H9 (cell line): ENCODE measurements around the gene CALHM4. TPM values are rescaled to one million over a fixed set of nuclear protein-coding genes. Genes with fewer than 3 reads are reported as not detected.

Experiments
- DNase-seq: peaks from one replicate; pipeline ENCODE4 v3.0.0-alpha.2; 2017
- H2AFZ ChIP-seq: one replicate; pipeline ENCODE4 v1.6.1; 2013; ENCODE audit warnings: mild to moderate bottlenecking, low read length, control low read depth, moderate library complexity
- H2AK5ac ChIP-seq: 2 replicates; pipeline ENCODE4 v1.6.1; 2013; ENCODE audit warnings: low read length, control low read depth, mixed read lengths; ENCODE audit not compliant: insufficient read length
- H2BK120ac ChIP-seq: one replicate; pipeline ENCODE4 v1.6.1; 2013; ENCODE audit warnings: low read depth, mild to moderate bottlenecking, low read length, control low read depth, inconsistent platforms; ENCODE audit not compliant: poor library complexity, severe bottlenecking
- H2BK12ac ChIP-seq: 2 replicates; pipeline ENCODE4 v1.6.1; 2013; ENCODE audit warnings: low read length, control low read depth, mixed read lengths, low read depth; ENCODE audit not compliant: insufficient read length
- H2BK15ac ChIP-seq: 2 replicates; pipeline ENCODE4 v1.6.1; 2013; ENCODE audit warnings: low read depth, low read length, control low read depth
- H2BK20ac ChIP-seq: one replicate; pipeline ENCODE4 v1.6.1; 2013; ENCODE audit warnings: low read depth, mild to moderate bottlenecking, low read length, control low read depth, inconsistent platforms; ENCODE audit not compliant: poor library complexity, severe bottlenecking
- H2BK5ac ChIP-seq: 2 replicates; pipeline ENCODE4 v1.6.1; 2013; ENCODE audit warnings: low read length, control low read depth, mixed read lengths; ENCODE audit not compliant: insufficient read length
- H3K14ac ChIP-seq: 2 replicates; pipeline ENCODE4 v1.6.1; 2013; ENCODE audit warnings: low read length, control low read depth; ENCODE audit not compliant: insufficient read depth
- H3K18ac ChIP-seq: 2 replicates; pipeline ENCODE4 v1.6.1; 2013; ENCODE audit warnings: low read depth, mild to moderate bottlenecking, mixed read lengths, low read length, control low read depth; ENCODE audit not compliant: insufficient read length
- H3K23ac ChIP-seq: 2 replicates; pipeline ENCODE4 v1.6.1; 2013; ENCODE audit warnings: low read length, control low read depth, mixed read lengths, low read depth; ENCODE audit not compliant: insufficient read length
- H3K23me2 ChIP-seq: 2 replicates; pipeline ENCODE4 v1.6.1; 2013; ENCODE audit warnings: low read depth, mild to moderate bottlenecking, mixed read lengths, low read length, control low read depth; ENCODE audit not compliant: insufficient read length, poor library complexity, severe bottlenecking
- H3K27ac ChIP-seq: 2 replicates; pipeline ENCODE4 v1.5.1; 2013; ENCODE audit warnings: low read length, control low read depth, mixed read lengths, low read depth; ENCODE audit not compliant: insufficient read length
- H3K27me3 ChIP-seq: 2 replicates; pipeline ENCODE4 v1.6.1; 2013; ENCODE audit warnings: low read length, control low read depth, inconsistent platforms; ENCODE audit not compliant: insufficient read depth
- H3K4ac ChIP-seq: 2 replicates; pipeline ENCODE4 v1.6.1; 2013; ENCODE audit warnings: low read depth, mild to moderate bottlenecking, control low read depth, inconsistent platforms, low read length, moderate library complexity
- H3K4me1 ChIP-seq: 2 replicates; pipeline ENCODE4 v1.6.1; 2013; ENCODE audit warnings: low read length, control low read depth, inconsistent platforms; ENCODE audit not compliant: insufficient read depth
- H3K4me2 ChIP-seq: 2 replicates; pipeline ENCODE4 v1.6.1; 2013; ENCODE audit warnings: low read length, control low read depth, mixed read lengths; ENCODE audit not compliant: insufficient read length, insufficient read depth
- H3K56ac ChIP-seq: 2 replicates; pipeline ENCODE4 v1.6.1; 2013; ENCODE audit warnings: low read depth, mild to moderate bottlenecking, mixed read lengths, low read length, control low read depth; ENCODE audit not compliant: insufficient read length
- H3K79me1 ChIP-seq: 2 replicates; pipeline ENCODE4 v1.6.1; 2013; ENCODE audit warnings: low read depth, mild to moderate bottlenecking, moderate library complexity, low read length, control low read depth, inconsistent platforms; ENCODE audit not compliant: insufficient read depth, poor library complexity, severe bottlenecking
- H3K79me2 ChIP-seq: 2 replicates; pipeline ENCODE4 v1.6.1; 2013; ENCODE audit warnings: low read length, control low read depth, inconsistent platforms; ENCODE audit not compliant: insufficient read depth
- H3K9ac ChIP-seq: 2 replicates; pipeline ENCODE4 v1.6.1; 2013; ENCODE audit warnings: low read length, control low read depth, mixed read lengths; ENCODE audit not compliant: insufficient read length; ENCODE audit errors: extremely low read depth
- H3K9me3 ChIP-seq: one replicate; pipeline ENCODE4 v1.6.1; 2013; ENCODE audit warnings: low read depth, low read length, inconsistent platforms; ENCODE audit not compliant: control insufficient read depth
- H3T11ph ChIP-seq: one replicate; pipeline ENCODE4 v1.6.1; 2013; ENCODE audit warnings: mild to moderate bottlenecking, low read length, control low read depth, inconsistent platforms
- H4K20me1 ChIP-seq: one replicate; pipeline ENCODE4 v1.6.1; 2013; ENCODE audit not compliant: control insufficient read depth, insufficient read length, insufficient read depth
- H4K5ac ChIP-seq: 2 replicates; pipeline ENCODE4 v1.6.1; 2013; ENCODE audit warnings: low read depth, mild to moderate bottlenecking, mixed read lengths, low read length, control low read depth; ENCODE audit not compliant: insufficient read length
- H4K8ac ChIP-seq: replicated peaks from 2 replicates; pipeline ENCODE4 v1.6.1; 2013; ENCODE audit warnings: low read length, control low read depth, mixed read lengths, low read depth; ENCODE audit not compliant: insufficient read length
- H4K91ac ChIP-seq: 2 replicates; pipeline ENCODE4 v1.6.1; 2013; ENCODE audit warnings: low read depth, mild to moderate bottlenecking, moderate library complexity, mixed read lengths, low read length, control low read depth; ENCODE audit not compliant: insufficient read length
- H3K27ac Mint-ChIP-seq, 3 experiments: 2 replicates in 2 of 3; 3 replicates in 1 of 3; pipeline ENCODE4 v1.8.0; 2020 to 2021; ENCODE audit warnings: mixed read lengths in 3 of 3, mild to moderate bottlenecking in 1 of 3, moderate library complexity in 1 of 3
- H3K27me3 Mint-ChIP-seq: 2 replicates; pipeline ENCODE4 v1.8.0; 2021; ENCODE audit warnings: low read depth, mild to moderate bottlenecking, moderate library complexity, mixed read lengths
- H3K36me3 Mint-ChIP-seq, 3 experiments: 2 replicates in 2 of 3; 3 replicates in 1 of 3; pipeline ENCODE4 v1.8.0; 2020 to 2021; ENCODE audit warnings: low read depth in 3 of 3, mixed read lengths in 3 of 3; ENCODE audit not compliant: insufficient read depth in 1 of 3
- H3K4me1 Mint-ChIP-seq, 2 experiments: 2 replicates each; pipeline ENCODE4 v1.8.0; 2020; ENCODE audit warnings: mixed read lengths in 2 of 2
- H3K4me3 Mint-ChIP-seq, 2 experiments: 2 replicates in 1 of 2; 3 replicates in 1 of 2; pipeline ENCODE4 v1.8.0; 2020 to 2021; ENCODE audit warnings: mild to moderate bottlenecking in 2 of 2, mixed read lengths in 2 of 2, moderate library complexity in 1 of 2
- H3K9me3 Mint-ChIP-seq, 2 experiments: 2 replicates in 1 of 2; 3 replicates in 1 of 2; pipeline ENCODE4 v1.8.0; 2020; ENCODE audit warnings: mild to moderate bottlenecking in 2 of 2, mixed read lengths in 2 of 2, moderate library complexity in 1 of 2
- CTCF ChIP-seq: fragments of 200-600 bp; sonication (generic); conservative IDR thresholded peaks from 3 replicates; pipeline ENCODE4 v1.8.0; 2021; ENCODE audit warnings: antibody characterized with exemption, mild to moderate bottlenecking
- WGBS: extraction: QIAGEN DNeasy Blood & Tissue Kit; methylation state at CpG from one replicate; pipeline ENCODE4 v1.1.7; 2013; ENCODE audit warnings: missing lambda C conversion rate, low lambda C conversion rate, mixed read lengths; ENCODE audit not compliant: insufficient read length; ENCODE audit errors: extremely low coverage; 5-methylcytosine and 5-hydroxymethylcytosine counted together
- total RNA-seq: library from RNA; stranded (reverse); gene quantifications from 2 replicates; pipeline ENCODE4 v1.2.1, GENCODE V29; 2021

CALHM4 gene
- total RNA-seq, 1 experiment from 2014 or later, result not detected

DNA sequence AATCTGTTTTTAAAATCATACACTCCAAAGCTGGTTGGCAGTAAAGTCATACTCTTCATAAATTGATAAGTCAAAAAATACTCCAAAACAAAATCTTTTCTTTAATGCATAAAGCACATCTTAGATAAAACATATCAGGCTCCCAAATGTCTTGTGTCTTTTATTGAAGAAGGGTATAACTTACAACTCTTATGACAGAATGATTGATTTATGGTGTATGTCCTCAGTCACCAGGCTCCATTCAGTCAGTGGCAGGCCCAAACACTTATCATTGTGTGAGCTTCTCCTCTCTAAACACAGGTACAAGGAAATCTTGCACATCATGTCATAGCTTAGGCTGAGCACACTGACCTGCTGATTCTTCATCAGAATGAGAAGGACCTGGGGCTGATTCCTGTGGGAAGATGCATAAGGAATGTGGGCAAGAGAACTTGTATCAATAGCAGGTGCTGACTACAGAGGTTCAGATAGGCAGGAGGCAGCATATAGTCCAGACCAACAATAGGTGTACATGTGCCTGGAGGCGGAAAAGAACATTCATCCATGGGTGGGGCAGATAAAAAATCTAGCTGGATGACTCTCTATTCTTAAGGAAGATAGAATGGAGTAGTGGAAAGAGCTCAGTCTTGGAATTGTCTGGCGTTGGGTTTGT lies 40.2 kb upstream of the CALHM4 start:
- H2BK20ac ChIP-seq, result no peak overlapping the region
- H3K4me3 Mint-ChIP-seq, result no peak overlapping the region

More for the DNA sequence above, 40.2 kb upstream of the CALHM4 start:
- no peaks in the 10 kb centered on the region for H4K20me1 ChIP-seq
- H4K8ac ChIP-seq, result no peak overlapping the region
- peaks cover 11 to 18% of the 10 kb centered on the region in 2 experiments for H3K4me1 Mint-ChIP-seq
- WGBS, result no CpG with 5 or more reads among the region's 2 CpGs
- no peak overlapping the region for H2BK120ac ChIP-seq
- no peak overlapping the region for H3T11ph ChIP-seq
- peaks cover 4% of the 10 kb centered on the region; the same call in 1 of the 2 replicates for H3K4me1 ChIP-seq
- no peak for TF ChIP-seq CTCF
- no peak for DNase-seq
- no peak overlapping the region for H3K4me2 ChIP-seq
- no peak overlapping the region for H3K4ac ChIP-seq
- no peak overlapping the region for H3K23ac ChIP-seq
- H3K79me2 ChIP-seq, result no peaks in the 10 kb centered on the region
- H3K14ac ChIP-seq, result no peak overlapping the region
- H2BK15ac ChIP-seq, result no peak overlapping the region
- no peak overlapping the region for H3K18ac ChIP-seq
- H3K56ac ChIP-seq, result no peak overlapping the region
- no peak overlapping the region for H4K5ac ChIP-seq
- H3K36me3 Mint-ChIP-seq, result peaks cover 0 to 6% (median 2%) of the 10 kb centered on the region in 3 experiments; a peak in 1 of 7 replicates
- no peak overlapping the region for H3K27ac Mint-ChIP-seq
- no peaks in the 10 kb centered on the region; the same call in 1 of the 2 replicates for H3K27me3 Mint-ChIP-seq
- no peak overlapping the region for H3K9ac ChIP-seq
- H3K9me3 ChIP-seq, result no peaks in the 10 kb centered on the region
- no peak overlapping the region for H2BK12ac ChIP-seq
- no peaks in the 10 kb centered on the region for H3K79me1 ChIP-seq
- H3K23me2 ChIP-seq, result no peaks in the 10 kb centered on the region
- no peak overlapping the region for H4K91ac ChIP-seq
- no peak overlapping the region for H2BK5ac ChIP-seq
- H3K27me3 ChIP-seq, result no peaks in the 10 kb centered on the region
- H3K9me3 Mint-ChIP-seq, result peaks cover 0 to 7% of the 10 kb centered on the region in 2 experiments; a peak in 3 of 5 replicates
- H2AFZ ChIP-seq, result no peak overlapping the region
- H3K27ac ChIP-seq, result no peak overlapping the region
- H2AK5ac ChIP-seq, result no peak overlapping the region
